Heart left ventricle (tissue), 13 donors: ENCODE results near the gene SCOC.

ENCODE experiments used
- CTCF ChIP-seq, 12 donors: fragments of 200-600 bp; sonication (generic) in 4 of 12; IDR thresholded peaks; one replicate each; pipeline versions ENCODE4 v1.5.0 to v1.8.0; 2018 to 2022; ENCODE audit warnings: antibody characterized with exemption in 12 of 12, mild to moderate bottlenecking in 5 of 12
- POLR2A ChIP-seq, 2 donors: fragments of 450-650 bp; IDR thresholded peaks; one replicate each; pipeline ENCODE4 v1.6.1; 2017; ENCODE audit warnings: antibody characterized with exemption in 2 of 2, mild to moderate bottlenecking in 2 of 2, moderate library complexity in 2 of 2
- donor health status: ischemic (EF 13 %, LVEDD 7.1; RV severe dilation, severe dysfunction).
- donor health status: DM: no; HTN: yes; CAD: no.
- donor health status: DM: no; HTN: no; CAD: no.
- donor health status: ischemic (EF 25% LVEDD 6.9; RV normal size, moderate dysfunction).
- donor health status: ischemic (EF 25% LVEDD 5.7; RV mildly dilated, moderate dysfunction).
- donor health status: ischemic (EF 35%, LVEDD 5.7; RV mildly dilated, moderate dysfunction).
- donor health status: nonischemic (EF 11% LVEDD 7.7; RV severe dilation, severe dysfunction).
- donor health status: DM: yes; HTN: yes; CAD: no.
- donor health status: PGD.
- donor health status: ischemic (EF 29% LVEDD 5.4; RV normal size, mild dysfunction).
- donor health status: nonischemic (EF 23%, LVEDD 6.1; RV moderate dilation, normal function).

GRCh38 chr4:140400111-140400510 is 26.7 kb downstream of the SCOC start:
- TF ChIP-seq CTCF (IDR thresholded peaks at IDR 0.05) (no peak), POLR2A (IDR thresholded peaks at IDR 0.05) (no peak)
